ENCODE measurements around the gene DISP3.

Gene DISP3

DNA sequence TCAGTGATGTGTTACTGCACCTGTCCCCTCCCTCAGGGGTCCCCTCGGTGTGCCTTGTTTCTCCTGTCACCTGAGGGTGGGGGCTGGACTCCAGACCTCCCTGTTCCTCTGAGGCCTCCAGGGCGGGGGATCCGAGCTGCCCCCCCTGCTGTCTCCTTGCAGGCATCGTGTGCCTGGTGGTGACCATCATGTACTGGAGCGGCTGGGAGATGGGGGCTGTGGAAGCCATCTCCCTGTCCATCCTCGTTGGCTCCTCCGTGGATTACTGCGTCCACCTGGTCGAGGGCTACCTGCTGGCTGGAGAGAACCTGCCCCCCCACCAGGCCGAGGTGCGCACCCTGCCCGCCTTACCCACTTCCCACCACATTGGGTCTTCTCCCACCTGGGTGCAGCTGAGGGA is 56.4 kb downstream of the DISP3 start:
- TF ChIP-seq CTCF (IDR thresholded peaks at IDR 0.05; ENCODE audit: extremely low read depth, missing control alignments) = no peak
- no peak for DNase-seq (ENCODE audit: low spot score)

DNA sequence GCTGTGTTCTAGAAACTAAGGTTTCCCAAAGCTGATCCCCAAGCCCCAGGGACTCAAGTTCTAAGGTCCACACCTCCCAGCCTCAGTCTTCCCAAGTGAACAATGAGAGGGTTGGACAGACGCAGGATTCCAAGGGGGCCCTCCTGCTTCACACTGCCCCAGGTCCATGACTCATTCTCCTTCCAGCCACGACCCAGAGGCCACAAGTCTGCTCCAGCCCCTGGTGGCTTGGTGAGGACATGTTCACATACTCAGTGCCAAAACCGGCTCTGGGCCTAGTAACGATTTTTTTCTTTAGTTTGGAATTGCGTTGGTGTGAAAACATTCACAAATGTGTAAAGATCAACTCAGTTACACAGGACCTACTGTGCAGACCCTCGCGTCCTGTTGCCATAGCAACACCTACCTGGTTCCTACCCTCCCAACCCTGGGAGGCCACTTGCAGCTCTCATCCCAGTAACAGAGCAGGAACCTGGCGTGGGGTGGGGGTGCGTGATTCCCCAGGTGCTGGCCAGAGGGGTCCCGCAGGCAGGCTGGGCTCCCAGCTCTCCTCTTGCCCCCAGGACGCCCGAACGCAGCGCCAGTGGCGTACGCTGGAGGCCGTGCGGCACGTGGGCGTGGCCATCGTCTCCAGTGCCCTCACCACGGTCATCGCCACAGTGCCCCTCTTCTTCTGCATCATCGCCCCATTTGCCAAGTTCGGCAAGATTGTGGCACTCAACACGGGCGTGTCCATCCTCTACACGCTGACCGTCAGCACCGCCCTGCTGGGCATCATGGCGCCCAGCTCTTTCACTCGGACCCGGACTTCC is 57.0 kb downstream of the DISP3 start:
- TF ChIP-seq CTCF (IDR thresholded peaks at IDR 0.05; ENCODE audit: extremely low read depth, missing control alignments) = no peak
- no peak for DNase-seq (ENCODE audit: low spot score)

- no peak for DNase-seq (ENCODE audit: low spot score)
- no peak for TF ChIP-seq CTCF (IDR thresholded peaks at IDR 0.05; ENCODE audit: extremely low read depth, missing control alignments)
Observed at GRCh38 chr1:11536573-11537379, 57.8 kb downstream of the DISP3 start.

GRCh38 chr1:11537380-11537764 is 58.4 kb downstream of the DISP3 start:
- TF ChIP-seq CTCF (IDR thresholded peaks at IDR 0.05; ENCODE audit: extremely low read depth, missing control alignments) = no peak
- no peak for DNase-seq (ENCODE audit: low spot score)

DNA sequence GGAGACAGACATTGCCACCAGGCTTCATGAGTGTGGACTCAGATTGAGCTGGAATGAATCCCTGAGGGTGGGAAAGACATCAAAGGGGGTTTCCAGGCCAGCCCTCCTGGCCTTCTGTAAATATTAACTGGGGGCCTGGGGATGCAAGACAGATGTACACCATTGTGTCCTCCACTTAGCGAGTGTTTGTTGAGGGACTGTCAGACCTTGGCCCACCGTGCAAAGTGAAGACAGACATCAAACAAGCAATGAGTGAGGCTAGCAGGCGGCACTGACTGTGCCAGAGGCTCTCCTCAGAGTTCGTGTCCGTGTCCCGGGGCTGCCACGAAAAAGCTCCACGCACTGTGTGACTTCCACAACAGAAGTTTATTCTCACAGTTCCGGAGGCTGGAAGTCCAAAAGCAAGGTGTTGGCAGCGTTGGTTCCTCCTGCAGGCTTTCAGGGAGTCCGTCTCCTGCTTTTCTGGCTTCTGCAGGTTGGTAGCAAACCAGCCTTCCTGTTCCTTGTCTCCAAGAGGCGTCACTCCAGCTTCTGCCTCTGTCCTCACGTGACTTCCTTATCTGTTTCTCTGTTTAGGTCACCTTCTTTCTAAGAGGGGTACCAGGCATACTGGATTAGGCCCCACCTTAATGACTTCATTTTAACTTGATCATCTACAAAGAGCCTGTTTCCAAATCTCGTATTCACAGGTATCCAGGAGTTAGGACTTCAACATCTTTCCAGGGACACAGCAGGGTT is 59.1 kb downstream of the DISP3 start:
- DNase-seq (ENCODE audit: low spot score) = no peak

GRCh38 chr1:11538886-11539285 is 59.9 kb downstream of the DISP3 start:
- TF ChIP-seq CTCF (IDR thresholded peaks at IDR 0.05; ENCODE audit: extremely low read depth, missing control alignments) = no peak
- no peak for DNase-seq (ENCODE audit: low spot score)

More for the DNA sequence above, 59.1 kb downstream of the DISP3 start:
- TF ChIP-seq CTCF (IDR thresholded peaks at IDR 0.05; ENCODE audit: extremely low read depth, missing control alignments) = no peak
